Measurements from ENCODE around the gene TIMP2.
"Not testable (repeated sequence)": the region's sequence is repeated elsewhere in the genome, so short reads cannot be mapped to it uniquely, and the experiment has no call there.

The TIMP2 gene

GRCh38 chr17:78885956-78886355 is 39.2 kb downstream of the TIMP2 start:
- no peak for DNase-seq

- no peak for DNase-seq
These were observed 40.1 kb downstream of the TIMP2 start for GRCh38 chr17:78884876-78885667.

GRCh38 chr17:78884148-78884825 is 40.9 kb downstream of the TIMP2 start:
- DNase-seq: no peak

- DNase-seq: no peak
These were observed 41.6 kb downstream of the TIMP2 start for GRCh38 chr17:78883533-78884131.

GRCh38 chr17:78883089-78883532 is 42.1 kb downstream of the TIMP2 start:
- no peak for DNase-seq

GRCh38 chr17:78882540-78883088 is 42.6 kb downstream of the TIMP2 start:
- DNase-seq: no peak

GRCh38 chr17:78879635-78880186 is 45.5 kb downstream of the TIMP2 start:
- peak; percentile 25 to 29 for DNase-seq

- DNase-seq: no peak
These were observed 46.2 kb downstream of the TIMP2 start for GRCh38 chr17:78878871-78879527.

GRCh38 chr17:78878261-78878660 is 46.9 kb downstream of the TIMP2 start:
- no peak for DNase-seq

- DNase-seq: not testable (repeated sequence)
These were observed 48.2 kb downstream of the TIMP2 start for GRCh38 chr17:78876954-78877517.

- DNase-seq: no peak
These were observed 49.0 kb downstream of the TIMP2 start for GRCh38 chr17:78876094-78876597.

GRCh38 chr17:78875363-78876093 is 49.7 kb downstream of the TIMP2 start:
- no peak for DNase-seq

GRCh38 chr17:78873519-78874340 is 51.5 kb downstream of the TIMP2 start:
- no peak for DNase-seq

- no peak for DNase-seq
These were observed 52.7 kb downstream of the TIMP2 start for GRCh38 chr17:78872486-78872885.

GRCh38 chr17:78870621-78871020 is 54.6 kb downstream of the TIMP2 start:
- DNase-seq: no peak

- DNase-seq: no peak
These were observed 56.8 kb downstream of the TIMP2 start for GRCh38 chr17:78868391-78868790.

- not testable (repeated sequence) for DNase-seq
These were observed 58.1 kb downstream of the TIMP2 start for GRCh38 chr17:78867046-78867445.

GRCh38 chr17:78865682-78866390 is 59.4 kb downstream of the TIMP2 start:
- peak; percentile 73 to 79 for DNase-seq

- no peak for DNase-seq
These were observed 61.1 kb downstream of the TIMP2 start for GRCh38 chr17:78864117-78864516.

All from activated CD4-positive, alpha-beta T cell treated with anti-CD3 and anti-CD28 coated beads, Interleukin-2, amount 50 U/mL, for 48 hours (primary cell).